HG03469 (cell line): ENCODE results near the gene CLEC10A.
"Not testable (repeated sequence)": the region's sequence is repeated elsewhere in the genome, so short reads cannot be mapped to it uniquely, and the experiment has no call there.

Experiments used
- ATAC-seq: cut with Tn5 transposase; IDR thresholded peaks from one replicate; pipeline ENCODE4 v1.9.1; 2021; ENCODE audit warnings: mild to moderate bottlenecking, moderate library complexity, moderate number of reproducible peaks; ENCODE audit not compliant: unreplicated experiment

CLEC10A gene, protein sequence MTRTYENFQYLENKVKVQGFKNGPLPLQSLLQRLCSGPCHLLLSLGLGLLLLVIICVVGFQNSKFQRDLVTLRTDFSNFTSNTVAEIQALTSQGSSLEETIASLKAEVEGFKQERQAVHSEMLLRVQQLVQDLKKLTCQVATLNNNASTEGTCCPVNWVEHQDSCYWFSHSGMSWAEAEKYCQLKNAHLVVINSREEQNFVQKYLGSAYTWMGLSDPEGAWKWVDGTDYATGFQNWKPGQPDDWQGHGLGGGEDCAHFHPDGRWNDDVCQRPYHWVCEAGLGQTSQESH

DNA sequence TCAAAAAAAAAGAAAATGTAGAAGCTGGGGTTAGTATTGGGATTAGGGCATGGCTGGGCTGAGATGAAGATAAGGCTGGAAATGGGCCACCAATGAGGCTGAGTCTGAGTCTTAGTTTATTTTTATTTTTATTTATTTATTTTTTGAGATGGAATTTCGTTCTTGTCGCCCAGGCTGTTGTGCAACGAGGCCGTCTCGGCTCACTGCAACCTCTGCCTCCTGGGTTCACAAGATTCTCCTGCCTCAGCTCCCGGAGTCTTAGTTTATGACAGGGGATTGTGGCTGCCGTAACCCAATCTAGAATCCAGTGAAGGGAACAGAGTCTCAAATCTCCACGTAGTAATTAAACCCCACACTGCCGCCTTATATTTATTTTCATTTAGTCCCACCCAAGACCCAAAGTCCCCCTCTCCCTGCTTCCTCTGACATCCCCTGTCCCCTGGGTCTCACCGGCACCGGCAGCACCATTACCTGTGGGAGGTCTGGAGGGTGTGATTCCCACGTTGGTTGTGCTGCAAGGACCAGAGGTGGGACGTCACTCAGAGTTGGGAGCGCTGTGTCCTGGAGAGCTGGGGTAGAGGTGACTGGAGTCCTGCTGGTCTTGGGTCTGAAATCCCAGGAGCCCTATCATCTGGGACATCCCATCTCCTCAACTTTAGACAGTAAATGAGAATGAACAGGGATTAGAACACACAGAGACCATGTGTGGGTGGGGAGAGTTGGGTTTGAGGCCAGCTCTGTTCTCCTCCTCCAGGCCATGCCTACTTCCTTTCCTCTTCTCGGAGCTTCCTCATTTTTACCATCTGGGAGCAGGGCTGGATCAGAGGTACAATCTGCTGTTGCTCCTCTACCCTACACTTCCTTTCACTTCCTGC is at the start of gene CLEC10A:
Gene CLEC10A (minus strand): TSS at position 671 of the 875 bp plus-strand sequence. CDS start 1,439 bp downstream, outside the sequence.
- ATAC-seq: no peak

- ATAC-seq: no peak
Observed at GRCh38 chr17:7129311-7129710, 49.3 kb upstream of the CLEC10A start.

GRCh38 chr17:7128160-7128559 is 48.1 kb upstream of the CLEC10A start:
- ATAC-seq: no peak

DNA sequence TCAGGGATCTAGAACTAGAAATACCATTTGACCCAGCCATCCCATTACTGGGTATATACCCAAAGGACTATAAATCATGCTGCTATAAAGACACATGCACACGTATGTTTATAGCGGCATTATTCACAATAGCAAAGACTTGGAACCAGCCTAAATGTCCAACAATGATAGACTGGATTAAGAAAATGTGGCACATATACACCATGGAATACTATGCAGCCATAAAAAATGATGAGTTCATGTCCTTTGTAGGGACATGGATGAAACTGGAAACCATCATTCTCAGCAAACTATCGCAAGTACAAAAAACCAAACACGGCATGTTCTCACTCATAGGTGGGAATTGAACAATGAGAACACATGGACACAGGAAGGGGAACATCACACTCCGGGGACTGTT is 47.5 kb upstream of the CLEC10A start:
- not testable (repeated sequence) for ATAC-seq

GRCh38 chr17:7126386-7126785 is 46.3 kb upstream of the CLEC10A start:
- ATAC-seq: not testable (repeated sequence)

- ATAC-seq: no peak
Observed at GRCh38 chr17:7124923-7125322, 44.9 kb upstream of the CLEC10A start.

DNA sequence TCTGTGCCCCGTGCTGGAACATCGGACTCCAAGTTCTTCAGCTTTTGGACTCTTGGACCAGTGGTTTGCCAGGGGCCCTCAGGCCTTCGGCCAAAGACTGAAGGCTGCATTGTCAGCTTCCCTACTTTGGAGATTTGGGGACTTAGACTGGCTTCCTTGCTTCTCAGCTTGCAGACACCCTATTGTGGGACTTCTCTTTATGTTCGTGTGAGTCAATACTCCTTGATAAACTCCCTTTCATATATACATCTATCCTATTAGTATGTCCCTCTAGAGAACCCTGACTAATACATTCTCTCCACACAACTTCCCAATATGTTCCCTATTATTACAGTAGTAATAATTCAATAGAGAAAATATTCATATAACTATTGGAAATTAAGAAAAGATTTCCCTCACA is 43.8 kb upstream of the CLEC10A start:
- no peak for ATAC-seq

GRCh38 chr17:7122381-7122780 is 42.3 kb upstream of the CLEC10A start:
- no peak for ATAC-seq

- ATAC-seq: not testable (repeated sequence)
Observed at GRCh38 chr17:7120635-7121034, 40.6 kb upstream of the CLEC10A start.

DNA sequence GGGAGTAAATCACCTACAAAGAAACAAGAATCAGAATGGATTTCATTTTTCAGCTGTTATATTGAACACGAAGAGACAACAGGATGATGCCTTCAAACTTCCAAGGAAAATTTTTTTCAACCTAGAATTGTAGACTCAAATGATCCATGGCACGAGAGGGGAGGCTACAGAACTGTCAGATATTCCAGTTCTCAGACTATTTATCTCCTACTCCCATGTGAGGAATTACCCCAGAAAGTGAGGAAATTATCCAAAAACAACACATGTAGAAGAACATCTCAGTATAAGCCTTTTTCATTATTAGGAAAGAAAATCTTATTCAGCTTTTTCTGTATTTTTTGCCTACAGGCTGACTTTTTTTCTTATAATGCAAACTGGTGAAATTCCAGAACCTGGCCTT is 40.1 kb upstream of the CLEC10A start:
- no peak for ATAC-seq

DNA sequence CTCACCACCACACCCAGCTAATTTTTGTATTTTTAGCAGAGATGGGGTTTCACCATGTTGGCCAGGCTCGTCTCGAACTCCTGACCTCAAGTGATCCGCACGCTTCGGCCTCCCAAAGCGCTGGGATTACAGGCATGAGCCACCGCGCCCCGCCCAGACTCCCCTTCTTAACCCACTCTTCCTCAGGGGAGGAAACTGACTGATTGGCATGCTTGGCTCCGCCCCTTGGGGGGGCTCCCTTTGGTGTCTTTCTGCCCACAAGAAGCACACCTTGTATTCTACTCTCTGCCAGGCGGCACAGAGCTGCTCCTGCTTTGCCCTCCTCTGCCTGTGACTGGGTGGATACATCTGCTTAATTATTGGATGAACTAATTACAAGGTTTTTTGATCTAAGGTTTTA is 39.3 kb upstream of the CLEC10A start:
- no peak for ATAC-seq

DNA sequence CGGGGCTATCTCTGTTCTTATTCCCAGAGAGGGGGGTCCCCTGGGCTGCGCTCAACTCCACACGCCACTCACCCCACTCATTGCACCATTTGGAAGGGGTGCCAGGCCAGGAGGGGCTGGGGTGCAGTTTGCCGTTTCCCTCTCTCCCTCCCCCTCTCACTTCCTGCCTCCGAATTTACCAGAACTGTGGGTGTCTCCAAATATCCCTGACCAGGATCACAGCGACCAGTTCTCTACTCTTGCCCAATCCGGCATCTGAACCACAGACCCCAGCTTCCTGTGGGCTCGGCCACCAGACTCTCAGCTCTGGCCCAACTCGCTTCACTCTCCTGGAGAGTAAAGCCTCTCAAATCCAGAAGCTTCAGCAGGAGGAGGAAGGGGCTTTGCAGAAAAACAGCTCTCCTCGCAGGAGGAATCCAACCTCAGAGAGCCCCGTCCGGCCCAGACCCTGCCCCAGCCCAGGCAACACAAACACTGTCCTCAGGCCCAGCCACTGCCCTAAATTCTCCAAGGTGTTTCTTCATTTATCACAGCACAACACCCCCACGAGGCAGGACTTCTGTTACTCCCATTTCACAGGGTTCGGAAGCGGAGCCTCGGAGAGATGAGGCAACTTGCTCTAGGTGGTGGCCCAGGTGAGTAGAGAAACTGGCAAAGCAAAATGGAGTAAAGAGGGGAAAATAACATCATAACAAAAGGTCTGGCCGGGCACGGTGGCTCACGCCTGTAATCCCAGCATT is 35.0 kb upstream of the CLEC10A start:
- ATAC-seq: no peak

GRCh38 chr17:7114241-7114874 is 34.3 kb upstream of the CLEC10A start, which contains the start of gene ASGR2:
Gene ASGR2, minus strand, starts transcription at chr17:7114822. Its CDS starts 582 bp downstream, at chr17:7114240.
- ATAC-seq: no peak

DNA sequence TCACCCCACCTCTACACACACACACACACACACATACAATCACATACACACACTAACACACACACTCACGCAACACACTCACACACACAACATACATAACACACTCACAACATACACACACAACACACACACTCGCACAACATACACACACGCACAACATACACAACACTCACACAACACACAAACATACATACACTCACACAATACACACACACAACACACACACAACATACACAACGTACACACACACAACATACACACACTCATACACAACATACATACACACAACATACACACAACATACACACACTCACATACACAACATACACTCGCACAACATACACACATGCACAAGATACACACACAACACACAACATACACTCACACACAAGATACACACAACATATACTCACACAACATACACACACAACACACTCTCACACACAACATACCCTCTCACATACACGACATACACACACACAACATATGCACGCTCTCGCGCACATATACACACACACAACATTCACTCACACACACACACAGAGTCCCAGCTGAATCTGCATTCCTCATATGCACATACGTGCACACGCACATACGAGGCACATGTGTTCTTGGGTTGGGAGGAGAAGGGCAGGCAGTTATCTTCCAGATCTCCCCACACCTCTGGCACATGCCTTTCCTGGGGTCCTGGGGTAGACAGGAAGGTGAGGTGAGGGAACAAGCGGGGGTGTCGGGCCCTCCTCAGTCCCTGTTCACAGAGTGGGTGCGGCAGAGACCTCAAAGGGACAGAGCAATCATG is 33.4 kb upstream of the CLEC10A start:
- ATAC-seq: no peak

DNA sequence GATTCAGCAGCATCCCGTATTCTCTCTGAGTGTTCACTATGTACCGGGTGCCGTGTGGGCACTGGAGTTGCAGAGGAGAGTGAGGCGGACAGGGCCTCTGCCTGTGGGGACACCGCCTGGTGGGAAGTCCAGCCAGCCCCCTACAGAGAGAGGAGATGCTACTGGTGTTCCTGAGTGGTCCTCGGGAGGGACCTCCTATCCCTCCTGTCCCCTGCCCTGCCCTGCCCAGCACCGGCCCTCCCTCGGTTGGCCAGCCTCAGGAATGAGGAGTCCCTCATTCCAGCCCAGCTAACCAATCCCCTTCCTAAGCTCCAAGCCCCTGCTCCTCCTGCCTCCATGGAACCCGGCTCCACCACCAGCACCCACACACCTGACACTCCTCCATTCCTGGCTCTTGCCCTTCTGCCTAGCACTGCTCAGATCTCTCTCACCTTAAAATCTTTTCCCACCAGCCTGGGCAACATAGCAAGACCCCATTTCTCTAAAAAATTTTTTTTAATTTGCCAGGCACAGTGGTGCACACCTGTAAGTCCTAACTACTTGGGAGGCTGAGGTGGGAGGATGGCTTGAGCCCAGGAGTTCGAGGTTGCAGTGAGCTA is 32.6 kb upstream of the CLEC10A start:
- ATAC-seq: no peak

DNA sequence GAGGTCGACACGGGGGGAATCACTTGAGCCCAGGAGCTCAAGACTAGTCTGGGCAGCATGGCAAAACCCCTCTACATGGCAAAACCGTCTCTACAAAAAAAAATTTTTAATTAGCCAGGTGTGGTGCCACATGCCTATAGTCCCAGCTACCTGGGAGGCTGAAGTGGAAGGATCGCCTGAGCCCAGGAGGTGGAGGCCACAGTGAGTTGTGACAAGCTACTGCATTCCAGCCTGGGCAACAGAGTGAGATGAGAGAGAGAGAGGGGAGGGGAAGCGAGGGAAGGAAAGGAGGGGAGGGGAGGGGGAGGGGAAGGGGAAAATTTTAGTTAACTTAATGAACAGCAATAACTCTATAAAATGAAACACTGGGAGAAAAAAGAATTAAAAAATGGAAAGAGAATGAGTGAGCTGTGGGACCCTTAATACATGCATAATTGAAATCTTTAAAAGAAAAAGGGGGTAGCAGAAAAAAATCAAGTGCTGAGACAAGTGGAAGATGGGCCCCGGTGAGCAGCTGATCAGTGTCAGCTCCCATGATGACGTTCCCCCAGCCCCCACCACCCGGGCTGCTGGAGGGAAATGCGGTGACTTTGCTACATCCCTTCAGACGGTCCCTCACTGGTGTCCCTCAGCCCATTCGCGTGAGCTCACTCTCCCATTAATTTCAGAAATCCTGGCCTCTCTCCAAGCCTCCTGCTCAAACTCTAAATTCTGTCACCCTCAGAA is 31.9 kb upstream of the CLEC10A start:
- no peak for ATAC-seq

DNA sequence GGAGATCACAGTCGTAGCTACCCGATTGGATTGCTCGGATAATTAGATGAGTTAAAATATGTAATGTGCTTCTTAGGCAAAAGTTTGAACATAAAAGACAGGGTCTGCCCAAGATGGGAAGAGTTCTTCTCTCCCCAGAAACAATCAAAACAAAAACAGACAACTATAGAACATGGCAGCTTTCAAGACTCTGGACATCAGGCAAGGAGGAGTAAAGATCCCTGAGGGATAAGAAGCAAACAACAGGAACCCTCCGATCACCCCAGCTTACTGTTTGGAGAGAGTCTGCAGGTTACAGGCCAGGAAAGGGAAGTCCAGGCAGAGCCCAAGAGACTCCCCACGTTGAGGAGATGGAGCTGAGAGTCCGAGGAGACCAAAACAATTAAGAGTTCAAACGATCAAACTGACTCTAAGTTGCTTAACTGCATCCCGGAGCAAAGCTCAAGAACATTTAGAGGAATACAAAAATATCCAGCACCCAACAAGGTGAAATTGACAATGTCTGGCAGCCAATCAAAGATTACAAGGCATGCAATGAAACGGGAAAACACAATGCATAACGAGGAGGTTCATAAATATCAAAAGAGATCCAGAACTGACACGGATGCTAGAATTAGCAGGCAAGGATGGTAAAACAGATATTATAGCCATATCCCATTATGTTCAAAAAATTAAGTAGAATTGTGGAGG is 30.7 kb upstream of the CLEC10A start:
- no peak for ATAC-seq
